PC-9 (cell line): ENCODE results near the gene HOXA11.

Experiments
- EZH2 ChIP-seq: fragments of 200-600 bp; sonication (generic); IDR thresholded peaks from 2 replicates; pipeline ENCODE4 v1.8.0; 2017; ENCODE audit warnings: antibody characterized with exemption, low read depth
- TF ChIP-seq, protein P1 (sequence below): fragments of 200-600 bp; sonication (generic); conservative IDR thresholded peaks from 2 replicates; pipeline ENCODE4 v1.6.1; 2017; ENCODE audit warnings: mixed run types, antibody characterized with exemption, mild to moderate bottlenecking, moderate library complexity

- TF ChIP-seq, protein P1, sequence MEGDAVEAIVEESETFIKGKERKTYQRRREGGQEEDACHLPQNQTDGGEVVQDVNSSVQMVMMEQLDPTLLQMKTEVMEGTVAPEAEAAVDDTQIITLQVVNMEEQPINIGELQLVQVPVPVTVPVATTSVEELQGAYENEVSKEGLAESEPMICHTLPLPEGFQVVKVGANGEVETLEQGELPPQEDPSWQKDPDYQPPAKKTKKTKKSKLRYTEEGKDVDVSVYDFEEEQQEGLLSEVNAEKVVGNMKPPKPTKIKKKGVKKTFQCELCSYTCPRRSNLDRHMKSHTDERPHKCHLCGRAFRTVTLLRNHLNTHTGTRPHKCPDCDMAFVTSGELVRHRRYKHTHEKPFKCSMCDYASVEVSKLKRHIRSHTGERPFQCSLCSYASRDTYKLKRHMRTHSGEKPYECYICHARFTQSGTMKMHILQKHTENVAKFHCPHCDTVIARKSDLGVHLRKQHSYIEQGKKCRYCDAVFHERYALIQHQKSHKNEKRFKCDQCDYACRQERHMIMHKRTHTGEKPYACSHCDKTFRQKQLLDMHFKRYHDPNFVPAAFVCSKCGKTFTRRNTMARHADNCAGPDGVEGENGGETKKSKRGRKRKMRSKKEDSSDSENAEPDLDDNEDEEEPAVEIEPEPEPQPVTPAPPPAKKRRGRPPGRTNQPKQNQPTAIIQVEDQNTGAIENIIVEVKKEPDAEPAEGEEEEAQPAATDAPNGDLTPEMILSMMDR, result no peak
- no peak for TF ChIP-seq EZH2
Observed at GRCh38 chr7:27159266-27160144, 25.5 kb downstream of the HOXA11 start.
